Measurements from ENCODE around the gene MBD4.
A peak's percentile ranks its signal among the peaks of the same experiment; 100 is the strongest.

MBD4 gene

GRCh38 chr3:129441782-129442181 lies 2.0 kb upstream of the MBD4 start:
- TF ChIP-seq POLR2AphosphoS5 (IDR thresholded peaks at IDR 0.05; ENCODE audit: low read depth, low read length) (no peak), TAF1 (IDR thresholded peaks at IDR 0.05; ENCODE audit: borderline replicate concordance, low read depth, low read length) (no peak), POLR2A (IDR thresholded peaks at IDR 0.05; ENCODE audit: low read depth, low read length) (no peak)
- DNase-seq (ENCODE audit: insufficient read length): no peak
- no peak for FAIRE-seq

- FAIRE-seq (no peak), DNase-seq (ENCODE audit: insufficient read length) (no peak)
- TF ChIP-seq POLR2A (IDR thresholded peaks at IDR 0.05; ENCODE audit: low read depth, low read length) (no peak), TAF1 (IDR thresholded peaks at IDR 0.05; ENCODE audit: borderline replicate concordance, low read depth, low read length) (no peak), POLR2AphosphoS5 (IDR thresholded peaks at IDR 0.05; ENCODE audit: low read depth, low read length) (no peak)
Observed at GRCh38 chr3:129441215-129441614, 1.5 kb upstream of the MBD4 start.

GRCh38 chr3:129440618-129441190 lies 956 bp upstream of the MBD4 start:
- FAIRE-seq (peak; percentile 14), DNase-seq (ENCODE audit: insufficient read length) (no peak)
- TF ChIP-seq POLR2AphosphoS5 (IDR thresholded peaks at IDR 0.05; ENCODE audit: low read depth, low read length) (no peak), POLR2A (IDR thresholded peaks at IDR 0.05; ENCODE audit: low read depth, low read length) (no peak)

GRCh38 chr3:129439226-129439816 lies 427 bp downstream of the MBD4 start:
- peak; percentile 34 for DNase-seq (ENCODE audit: insufficient read length)
- no peak for FAIRE-seq
- TF ChIP-seq POLR2A (IDR thresholded peaks at IDR 0.05; ENCODE audit: low read depth, low read length) (no peak), TAF1 (IDR thresholded peaks at IDR 0.05; ENCODE audit: borderline replicate concordance, low read depth, low read length) (no peak), POLR2AphosphoS5 (IDR thresholded peaks at IDR 0.05; ENCODE audit: low read depth, low read length) (no peak)

DNA sequence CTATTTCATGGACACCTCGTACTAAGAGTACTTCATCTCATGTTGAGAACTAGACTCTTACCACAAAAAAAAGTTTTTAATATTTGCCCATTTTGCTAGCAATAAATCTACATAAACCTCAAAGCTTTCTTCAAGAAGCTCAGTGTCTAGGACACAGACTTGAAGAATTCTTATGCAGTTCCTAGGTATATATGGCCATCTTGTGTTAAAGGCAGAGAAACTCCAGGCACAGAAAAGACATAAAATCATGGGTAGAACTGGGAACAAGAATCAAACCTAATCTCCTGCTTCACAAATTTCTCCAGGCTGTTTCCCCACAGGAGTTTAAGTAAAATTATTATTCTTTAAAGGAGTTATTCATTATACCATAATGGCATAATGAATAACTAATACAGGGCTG lies 4.4 kb downstream of the MBD4 start:
- no peak for FAIRE-seq
- no peak for DNase-seq (ENCODE audit: insufficient read length)
- TF ChIP-seq TAF1 (IDR thresholded peaks at IDR 0.05; ENCODE audit: borderline replicate concordance, low read depth, low read length) (no peak), POLR2A (IDR thresholded peaks at IDR 0.05; ENCODE audit: low read depth, low read length) (no peak), POLR2AphosphoS5 (IDR thresholded peaks at IDR 0.05; ENCODE audit: low read depth, low read length) (no peak)

GRCh38 chr3:129434140-129434539 lies 5.6 kb downstream of the MBD4 start:
- DNase-seq (ENCODE audit: insufficient read length) (no peak), FAIRE-seq (no peak)
- TF ChIP-seq TAF1 (IDR thresholded peaks at IDR 0.05; ENCODE audit: borderline replicate concordance, low read depth, low read length) (no peak), POLR2AphosphoS5 (IDR thresholded peaks at IDR 0.05; ENCODE audit: low read depth, low read length) (no peak), POLR2A (IDR thresholded peaks at IDR 0.05; ENCODE audit: low read depth, low read length) (no peak)

DNA sequence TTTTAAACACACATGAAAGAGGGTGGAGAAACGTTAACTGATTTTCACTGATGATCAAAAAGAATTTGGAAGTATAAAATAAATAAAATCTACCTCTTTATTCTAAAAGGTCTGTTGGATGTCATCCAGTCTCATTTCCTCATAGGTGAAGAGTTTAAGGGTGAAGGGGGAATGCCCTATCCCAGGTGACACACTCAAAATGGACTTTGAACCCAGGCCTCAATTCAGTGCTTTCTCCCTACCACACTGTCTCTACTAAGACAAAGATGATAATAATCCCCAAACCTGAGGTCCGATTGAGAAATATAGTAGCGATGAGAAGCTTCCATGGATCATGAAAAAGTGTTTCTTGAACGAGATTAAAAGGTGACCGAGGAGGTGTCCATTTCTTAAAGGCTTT lies 6.2 kb downstream of the MBD4 start:
- FAIRE-seq (no peak), DNase-seq (ENCODE audit: insufficient read length) (no peak)
- no peak for TF ChIP-seq TAF1 (IDR thresholded peaks at IDR 0.05; ENCODE audit: borderline replicate concordance, low read depth, low read length)
- no peak for TF ChIP-seq POLR2A (IDR thresholded peaks at IDR 0.05; ENCODE audit: low read depth, low read length)
- no peak for TF ChIP-seq POLR2AphosphoS5 (IDR thresholded peaks at IDR 0.05; ENCODE audit: low read depth, low read length)

GRCh38 chr3:129432671-129433070 lies 7.1 kb downstream of the MBD4 start:
- FAIRE-seq (no peak), DNase-seq (ENCODE audit: insufficient read length) (no peak)
- no peak for TF ChIP-seq TAF1 (IDR thresholded peaks at IDR 0.05; ENCODE audit: borderline replicate concordance, low read depth, low read length)
- TF ChIP-seq POLR2A (IDR thresholded peaks at IDR 0.05; ENCODE audit: low read depth, low read length): no peak
- TF ChIP-seq POLR2AphosphoS5 (IDR thresholded peaks at IDR 0.05; ENCODE audit: low read depth, low read length): no peak

GRCh38 chr3:129432036-129432435 lies 7.7 kb downstream of the MBD4 start:
- FAIRE-seq (no peak), DNase-seq (ENCODE audit: insufficient read length) (no peak)
- no peak for TF ChIP-seq POLR2A (IDR thresholded peaks at IDR 0.05; ENCODE audit: low read depth, low read length)
- TF ChIP-seq TAF1 (IDR thresholded peaks at IDR 0.05; ENCODE audit: borderline replicate concordance, low read depth, low read length): no peak
- no peak for TF ChIP-seq POLR2AphosphoS5 (IDR thresholded peaks at IDR 0.05; ENCODE audit: low read depth, low read length)

DNA sequence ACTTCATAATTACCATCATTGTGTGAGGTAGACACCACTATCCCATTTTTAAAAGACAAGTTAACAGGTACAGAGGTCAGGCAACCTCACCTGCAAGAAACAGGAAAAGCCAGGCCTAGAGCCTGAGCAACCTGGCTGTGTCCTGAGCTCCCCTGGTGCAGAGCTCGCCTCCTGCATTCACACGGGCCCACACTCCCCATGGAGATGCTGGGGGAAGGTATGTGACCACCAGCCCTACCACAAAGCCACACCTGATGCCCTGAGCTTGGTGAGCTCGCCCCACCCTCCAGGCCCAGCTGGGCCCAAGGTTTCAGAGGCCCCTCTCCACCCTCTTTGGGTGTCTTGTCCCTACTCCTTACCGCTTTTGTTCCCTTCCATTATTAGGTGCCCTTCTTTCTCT lies 10.1 kb downstream of the MBD4 start:
- FAIRE-seq: no peak

GRCh38 chr3:129429080-129429451 lies 10.7 kb downstream of the MBD4 start:
- DNase-seq (ENCODE audit: insufficient read length) (no peak), FAIRE-seq (no peak)
- no peak for TF ChIP-seq POLR2AphosphoS5 (IDR thresholded peaks at IDR 0.05; ENCODE audit: low read depth, low read length)
- TF ChIP-seq POLR2A (IDR thresholded peaks at IDR 0.05; ENCODE audit: low read depth, low read length): no peak
- TF ChIP-seq TAF1 (IDR thresholded peaks at IDR 0.05; ENCODE audit: borderline replicate concordance, low read depth, low read length): no peak

More for the DNA sequence above, 10.1 kb downstream of the MBD4 start:
- peak; percentile 41; the same call in 1 of the 2 replicates for TF ChIP-seq POLR2AphosphoS5 (IDR thresholded peaks at IDR 0.05; ENCODE audit: low read depth, low read length)
- no peak for TF ChIP-seq POLR2A (IDR thresholded peaks at IDR 0.05; ENCODE audit: low read depth, low read length)
- TF ChIP-seq TAF1 (IDR thresholded peaks at IDR 0.05; ENCODE audit: borderline replicate concordance, low read depth, low read length): no peak
- DNase-seq (ENCODE audit: insufficient read length): no peak

DNA sequence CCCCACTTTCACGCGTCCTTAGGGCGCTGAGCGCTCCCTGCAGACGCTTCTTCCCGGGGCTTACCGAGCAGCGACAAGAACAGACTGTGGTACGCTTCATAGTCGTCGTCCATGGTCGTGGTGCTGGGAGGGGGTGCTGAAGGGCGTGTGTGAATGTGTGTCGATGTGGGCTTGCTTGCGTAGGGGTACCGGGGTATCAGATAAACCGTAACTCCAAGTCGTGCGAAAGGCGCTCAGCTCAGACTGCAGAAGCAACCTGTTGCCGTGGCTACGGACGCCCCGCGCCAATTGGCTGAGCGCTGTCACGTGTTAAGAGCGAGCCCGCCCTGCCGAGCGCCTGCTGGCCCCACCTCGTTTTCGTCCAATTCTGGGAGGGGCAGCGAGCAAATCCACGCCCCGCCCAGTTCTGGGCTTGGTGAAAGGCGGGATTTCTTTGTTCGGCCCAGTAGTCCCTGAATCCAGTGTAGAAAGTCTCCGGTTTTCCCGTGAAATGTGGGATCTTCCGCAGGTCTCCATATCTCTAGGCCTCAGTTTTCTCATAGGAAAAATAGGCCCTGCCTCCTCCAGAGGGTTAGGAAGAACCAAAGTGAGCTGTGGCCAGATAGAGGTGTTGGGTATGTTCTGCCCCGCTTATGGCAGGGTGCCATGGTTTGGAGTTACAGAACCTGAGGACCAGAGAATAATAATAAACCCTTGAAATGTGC lies 11.2 kb downstream of the MBD4 start, which contains the start of gene EFCAB12:
TSS of gene EFCAB12 (minus strand) at position 261 of the 704 bp plus-strand sequence. CDS start at position 113, 148 bp downstream.
- DNase-seq (ENCODE audit: insufficient read length): peak; percentile 74
- peak; percentile 60; the same call in 1 of the 2 replicates for TF ChIP-seq POLR2AphosphoS5 (IDR thresholded peaks at IDR 0.05; ENCODE audit: low read depth, low read length)
- TF ChIP-seq TAF1 (IDR thresholded peaks at IDR 0.05; ENCODE audit: borderline replicate concordance, low read depth, low read length): no peak
- peak; percentile 53 for TF ChIP-seq POLR2A (IDR thresholded peaks at IDR 0.05; ENCODE audit: low read depth, low read length)
- peak; percentile 92 for FAIRE-seq
